Lower lobe of right lung (tissue), 2 donors: ENCODE data around the gene PROKR1. TPM values are rescaled to one million over a fixed set of nuclear protein-coding genes. Genes with fewer than 3 reads are reported as not detected.

Experiments used
- ATAC-seq, 2 donors: fragments of 200-7000 bp; cut with Tn5 transposase; one replicate each; pipeline ENCODE4 v1.9.1; 2020 to 2022; ENCODE audit warnings: mild to moderate bottlenecking in 2 of 2, moderate library complexity in 2 of 2
- DNase-seq: peaks from one replicate; pipeline ENCODE4 v3.0.0-alpha.2; 2020
- H3K27ac ChIP-seq: fragments of 200-600 bp; one replicate; pipeline ENCODE4 v1.8.0; 2022
- H3K27me3 ChIP-seq: fragments of 200-600 bp; one replicate; pipeline ENCODE4 v1.8.0; 2022; ENCODE audit warnings: low read depth
- H3K36me3 ChIP-seq: fragments of 200-600 bp; one replicate; pipeline ENCODE4 v1.8.0; 2022; ENCODE audit warnings: mild to moderate bottlenecking
- H3K4me1 ChIP-seq: fragments of 200-600 bp; one replicate; pipeline ENCODE4 v1.8.0; 2022
- H3K4me3 ChIP-seq: fragments of 200-600 bp; one replicate; pipeline ENCODE4 v1.8.0; 2022; ENCODE audit warnings: mild to moderate bottlenecking
- H3K9me3 ChIP-seq: fragments of 200-600 bp; one replicate; pipeline ENCODE4 v1.8.0; 2022
- intact Hi-C: fragments of 100-400 bp; cut with DNase I; formaldehyde crosslinking; loops from one replicate; pipeline ENCODE4 v1.11.0; 2022
- total RNA-seq: library from RNA; stranded (reverse); fragmentation: NEBNext Ultra II Directional; extraction: Animal tissue kit (Norgen Biotek cat#: 25700); gene quantifications from one replicate; pipeline ENCODE4 v1.2.1, GENCODE V29; 2021
- TF ChIP-seq, protein P1 (sequence below): fragments of 200-600 bp; IDR thresholded peaks from one replicate; pipeline ENCODE4 v1.8.0; 2022; ENCODE audit warnings: antibody characterized with exemption, mild to moderate bottlenecking
- donor health status: DM: no; HTN: yes; CAD: no; lungs with severe emphysema.

PROKR1 gene
- total RNA-seq, 1 donor from 2014 or later, result not detected

DNA sequence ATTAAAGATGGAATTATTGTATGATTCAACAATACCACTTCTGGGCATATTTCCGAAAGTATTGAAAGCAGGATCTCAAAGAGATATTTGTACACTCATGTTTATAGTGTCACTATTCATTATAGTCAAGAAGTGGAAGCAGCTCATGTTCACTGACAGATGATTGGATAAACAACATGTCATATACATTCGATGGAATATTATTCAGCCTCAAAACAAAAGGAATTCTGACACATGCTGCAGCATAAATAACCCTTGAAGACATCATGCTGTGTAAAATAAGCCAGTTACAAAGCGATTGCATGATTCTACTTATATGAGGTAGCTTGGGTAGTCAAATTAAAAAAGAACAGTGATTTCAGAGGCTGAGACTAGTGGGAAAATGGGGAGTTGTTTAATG, 39.3 kb upstream of the PROKR1 start:
- DNase-seq, result no peak
- TF ChIP-seq, protein P1, sequence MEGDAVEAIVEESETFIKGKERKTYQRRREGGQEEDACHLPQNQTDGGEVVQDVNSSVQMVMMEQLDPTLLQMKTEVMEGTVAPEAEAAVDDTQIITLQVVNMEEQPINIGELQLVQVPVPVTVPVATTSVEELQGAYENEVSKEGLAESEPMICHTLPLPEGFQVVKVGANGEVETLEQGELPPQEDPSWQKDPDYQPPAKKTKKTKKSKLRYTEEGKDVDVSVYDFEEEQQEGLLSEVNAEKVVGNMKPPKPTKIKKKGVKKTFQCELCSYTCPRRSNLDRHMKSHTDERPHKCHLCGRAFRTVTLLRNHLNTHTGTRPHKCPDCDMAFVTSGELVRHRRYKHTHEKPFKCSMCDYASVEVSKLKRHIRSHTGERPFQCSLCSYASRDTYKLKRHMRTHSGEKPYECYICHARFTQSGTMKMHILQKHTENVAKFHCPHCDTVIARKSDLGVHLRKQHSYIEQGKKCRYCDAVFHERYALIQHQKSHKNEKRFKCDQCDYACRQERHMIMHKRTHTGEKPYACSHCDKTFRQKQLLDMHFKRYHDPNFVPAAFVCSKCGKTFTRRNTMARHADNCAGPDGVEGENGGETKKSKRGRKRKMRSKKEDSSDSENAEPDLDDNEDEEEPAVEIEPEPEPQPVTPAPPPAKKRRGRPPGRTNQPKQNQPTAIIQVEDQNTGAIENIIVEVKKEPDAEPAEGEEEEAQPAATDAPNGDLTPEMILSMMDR, result no peak
- Histone ChIP-seq H3K4me1 (no peaks in the 10 kb centered on the region), H3K4me3 (no peak overlapping the region), H3K27me3 (no peaks in the 10 kb centered on the region), H3K27ac (no peak overlapping the region), H3K9me3 (peaks cover 9% of the 10 kb centered on the region), H3K36me3 (no peaks in the 10 kb centered on the region)
- ATAC-seq, result no peak
- intact Hi-C loops, result no loop called here

- no peak for ATAC-seq
- peaks cover 17% of the 10 kb centered on the region for H3K9me3 ChIP-seq
- H3K4me3 ChIP-seq, result no peak overlapping the region
- H3K27ac ChIP-seq, result no peak overlapping the region
- H3K27me3 ChIP-seq, result no peaks in the 10 kb centered on the region
- intact Hi-C loops, result no loop called here
- no peak for DNase-seq
- no peaks in the 10 kb centered on the region for H3K36me3 ChIP-seq
- no peaks in the 10 kb centered on the region for H3K4me1 ChIP-seq
- TF ChIP-seq, protein P1, result no peak
These were observed 37.4 kb upstream of the PROKR1 start for GRCh38 chr2:68605939-68606338.

GRCh38 chr2:68606759-68607158, 36.6 kb upstream of the PROKR1 start:
- Histone ChIP-seq H3K36me3 (no peaks in the 10 kb centered on the region), H3K9me3 (peaks cover 17% of the 10 kb centered on the region), H3K27ac (no peak overlapping the region), H3K4me3 (no peak overlapping the region), H3K27me3 (no peaks in the 10 kb centered on the region), H3K4me1 (no peaks in the 10 kb centered on the region)
- DNase-seq (no peak), ATAC-seq (no peak)
- intact Hi-C loops, result no loop called here
- TF ChIP-seq, protein P1, result no peak

GRCh38 chr2:68607837-68608236, 35.5 kb upstream of the PROKR1 start:
- TF ChIP-seq, protein P1, result no peak
- H3K27ac ChIP-seq, result no peak overlapping the region

DNA sequence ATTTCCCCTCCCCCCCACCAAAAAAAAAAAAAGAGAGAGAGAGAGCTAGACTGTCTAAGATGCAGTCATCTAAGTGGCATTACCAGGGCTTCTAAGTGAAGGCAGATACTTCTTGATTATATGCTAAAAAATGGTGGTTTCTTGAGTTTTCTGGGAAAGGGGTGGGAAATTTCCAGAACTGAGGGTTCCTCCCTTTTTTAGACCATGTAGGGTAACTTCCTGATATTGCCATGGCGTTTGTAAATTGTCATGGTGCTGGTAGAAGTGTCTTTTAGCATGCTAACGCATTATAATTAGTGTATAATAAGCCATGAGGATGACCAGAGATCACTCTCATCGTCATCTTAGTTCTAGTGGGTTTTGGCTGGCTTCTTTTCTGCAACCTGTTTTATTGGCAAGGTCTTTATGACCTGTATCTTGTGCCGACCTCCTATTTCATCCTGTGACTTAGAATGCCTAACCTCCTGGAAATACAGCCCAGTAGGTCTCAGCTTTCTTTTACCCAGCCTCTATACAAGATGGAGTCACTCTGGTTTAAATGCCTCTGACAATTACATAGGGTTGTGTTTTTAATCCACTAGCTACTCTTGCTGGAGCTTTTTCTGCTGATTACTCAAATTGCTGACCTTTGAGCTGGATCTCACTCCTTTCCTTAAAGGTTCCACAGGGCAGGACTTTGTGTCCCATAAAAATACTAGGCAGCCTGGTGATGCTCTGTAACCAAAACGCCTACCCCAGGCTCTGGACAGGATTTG, 30.4 kb upstream of the PROKR1 start:
- no peak for DNase-seq
- H3K27me3 ChIP-seq, result no peaks in the 10 kb centered on the region
- no peak overlapping the region for H3K4me3 ChIP-seq
- H3K4me1 ChIP-seq, result no peaks in the 10 kb centered on the region
- H3K27ac ChIP-seq, result no peak overlapping the region
- H3K36me3 ChIP-seq, result no peaks in the 10 kb centered on the region
- H3K9me3 ChIP-seq, result peaks cover 13% of the 10 kb centered on the region
- intact Hi-C loops, result no loop called here
- no peak for ATAC-seq
- TF ChIP-seq, protein P1, result no peak

More at GRCh38 chr2:68607837-68608236, 35.5 kb upstream of the PROKR1 start:
- H3K4me1 ChIP-seq, result no peaks in the 10 kb centered on the region
- H3K27me3 ChIP-seq, result no peaks in the 10 kb centered on the region
- H3K36me3 ChIP-seq, result no peaks in the 10 kb centered on the region
- intact Hi-C loops, result no loop called here
- peaks cover 9% of the 10 kb centered on the region for H3K9me3 ChIP-seq
- H3K4me3 ChIP-seq, result no peak overlapping the region
- ATAC-seq, result no peak
- no peak for DNase-seq
